Trophoblast cell (in vitro differentiated cells and primary cell): ENCODE measurements around the gene UBE2I.

ENCODE experiments used
- DNase-seq, 2 donors: peaks; one replicate each; pipeline ENCODE4 v3.0.0-alpha.2; 2016
- H2AFZ ChIP-seq: 2 replicates; pipeline ENCODE4 v1.6.1; 2013; ENCODE audit warnings: low read length, moderate library complexity, mild to moderate bottlenecking; ENCODE audit not compliant: insufficient read depth, poor library complexity
- H2AK5ac ChIP-seq: 2 replicates; pipeline ENCODE4 v1.6.1; 2013; ENCODE audit warnings: mild to moderate bottlenecking, low read length
- H2BK120ac ChIP-seq: 2 replicates; pipeline ENCODE4 v1.6.1; 2013; ENCODE audit warnings: low read length, mild to moderate bottlenecking, moderate library complexity; ENCODE audit not compliant: insufficient read depth, poor library complexity
- H2BK12ac ChIP-seq: 2 replicates; pipeline ENCODE4 v1.6.1; 2013; ENCODE audit warnings: mild to moderate bottlenecking, low read length, moderate library complexity
- H2BK5ac ChIP-seq: 2 replicates; pipeline ENCODE4 v1.6.1; 2013; ENCODE audit warnings: low read length, low read depth, moderate library complexity, mild to moderate bottlenecking; ENCODE audit not compliant: poor library complexity
- H3K14ac ChIP-seq: 2 replicates; pipeline ENCODE4 v1.6.1; 2013; ENCODE audit warnings: mild to moderate bottlenecking, low read length
- H3K18ac ChIP-seq: 2 replicates; pipeline ENCODE4 v1.6.1; 2013; ENCODE audit warnings: mild to moderate bottlenecking, low read length
- H3K23ac ChIP-seq: 2 replicates; pipeline ENCODE4 v1.6.1; 2013; ENCODE audit warnings: low read length
- H3K27ac ChIP-seq: 2 replicates; pipeline ENCODE4 v1.5.1; 2013; ENCODE audit warnings: low read depth, mild to moderate bottlenecking, inconsistent platforms, low read length, moderate library complexity
- H3K27me3 ChIP-seq: 2 replicates; pipeline ENCODE4 v1.6.1; 2013; ENCODE audit warnings: inconsistent platforms, mild to moderate bottlenecking, low read length, moderate library complexity; ENCODE audit not compliant: insufficient read depth
- H3K36me3 ChIP-seq, 2 experiments: 1 replicate in 1 of 2; 2 replicates in 1 of 2; pipeline ENCODE4 v1.6.1; 2013; ENCODE audit warnings: low read length in 2 of 2, mild to moderate bottlenecking in 2 of 2, moderate library complexity in 1 of 2; ENCODE audit not compliant: insufficient read depth in 2 of 2, control insufficient read depth in 1 of 2
- H3K4ac ChIP-seq: 2 replicates; pipeline ENCODE4 v1.6.1; 2013; ENCODE audit warnings: low read depth, mild to moderate bottlenecking, low read length, moderate library complexity
- H3K4me1 ChIP-seq, 2 experiments: 1 replicate in 1 of 2; 2 replicates in 1 of 2; pipeline ENCODE4 v1.6.1; 2013; ENCODE audit warnings: low read length in 2 of 2, mild to moderate bottlenecking in 2 of 2, moderate library complexity in 1 of 2; ENCODE audit not compliant: insufficient read depth in 2 of 2, control insufficient read depth in 1 of 2
- H3K4me2 ChIP-seq: 2 replicates; pipeline ENCODE4 v1.6.1; 2013; ENCODE audit warnings: inconsistent platforms, mild to moderate bottlenecking, low read length, moderate library complexity
- H3K4me3 ChIP-seq: 2 replicates; pipeline ENCODE4 v1.5.1; 2013; ENCODE audit warnings: mild to moderate bottlenecking, low read depth, low read length, inconsistent platforms
- H3K79me1 ChIP-seq: one replicate; pipeline ENCODE4 v1.6.1; 2013; ENCODE audit warnings: low read length
- H3K79me2 ChIP-seq: 2 replicates; pipeline ENCODE4 v1.6.1; 2013; ENCODE audit warnings: low read length, mild to moderate bottlenecking; ENCODE audit not compliant: control insufficient read depth, insufficient read depth, poor library complexity
- H3K9ac ChIP-seq: 2 replicates; pipeline ENCODE4 v1.6.1; 2013; ENCODE audit warnings: mild to moderate bottlenecking, low read length
- H3K9me3 ChIP-seq: 2 replicates; pipeline ENCODE4 v1.6.1; 2013; ENCODE audit warnings: low read depth, mild to moderate bottlenecking, control low read depth, inconsistent platforms, low read length; ENCODE audit not compliant: insufficient read depth
- H4K12ac ChIP-seq: 2 replicates; pipeline ENCODE4 v1.6.1; 2013; ENCODE audit warnings: low read depth, mild to moderate bottlenecking, low read length, moderate library complexity
- H4K8ac ChIP-seq: 2 replicates; pipeline ENCODE4 v1.6.1; 2013; ENCODE audit warnings: low read depth, mild to moderate bottlenecking, low read length, moderate library complexity
- H4K91ac ChIP-seq: one replicate; pipeline ENCODE4 v1.6.1; 2013; ENCODE audit warnings: low read depth, mild to moderate bottlenecking, low read length, moderate library complexity
- WGBS: extraction: QIAGEN DNeasy Blood & Tissue Kit; methylation state at CpG from one replicate; pipeline ENCODE4 v1.1.7; 2013; ENCODE audit warnings: missing lambda C conversion rate; ENCODE audit not compliant: insufficient read length, insufficient coverage; ENCODE audit errors: extremely low coverage; 5-methylcytosine and 5-hydroxymethylcytosine counted together

UBE2I gene

GRCh38 chr16:1281517-1281916 is 27.9 kb upstream of the UBE2I start:
- Histone ChIP-seq H3K27me3 (no peaks in the 10 kb centered on the region), H3K9me3 (peaks cover 2% of the 10 kb centered on the region), H3K27ac (no peak overlapping the region), H3K79me1 (no peaks in the 10 kb centered on the region), H2BK5ac (no peak overlapping the region), H2BK120ac (no peak overlapping the region), H3K4me2 (no peak overlapping the region), H4K91ac (no peak overlapping the region), H3K18ac (no peak overlapping the region), H3K9ac (no peak overlapping the region), H2AK5ac (no peak overlapping the region), H3K36me3 (no peaks in the 10 kb centered on the region), H3K79me2 (no peaks in the 10 kb centered on the region), H3K4me3 (no peak overlapping the region), H3K4ac (no peak overlapping the region), H3K4me1 (no peaks in the 10 kb centered on the region), H4K12ac (no peak overlapping the region), H3K14ac (no peak overlapping the region), H2BK12ac (no peak overlapping the region), H4K8ac (no peak overlapping the region), H3K23ac (no peak overlapping the region), H2AFZ (no peak overlapping the region)
- WGBS, result no CpG with 5 or more reads among the region's 16 CpGs
- DNase-seq, result no peak

DNA sequence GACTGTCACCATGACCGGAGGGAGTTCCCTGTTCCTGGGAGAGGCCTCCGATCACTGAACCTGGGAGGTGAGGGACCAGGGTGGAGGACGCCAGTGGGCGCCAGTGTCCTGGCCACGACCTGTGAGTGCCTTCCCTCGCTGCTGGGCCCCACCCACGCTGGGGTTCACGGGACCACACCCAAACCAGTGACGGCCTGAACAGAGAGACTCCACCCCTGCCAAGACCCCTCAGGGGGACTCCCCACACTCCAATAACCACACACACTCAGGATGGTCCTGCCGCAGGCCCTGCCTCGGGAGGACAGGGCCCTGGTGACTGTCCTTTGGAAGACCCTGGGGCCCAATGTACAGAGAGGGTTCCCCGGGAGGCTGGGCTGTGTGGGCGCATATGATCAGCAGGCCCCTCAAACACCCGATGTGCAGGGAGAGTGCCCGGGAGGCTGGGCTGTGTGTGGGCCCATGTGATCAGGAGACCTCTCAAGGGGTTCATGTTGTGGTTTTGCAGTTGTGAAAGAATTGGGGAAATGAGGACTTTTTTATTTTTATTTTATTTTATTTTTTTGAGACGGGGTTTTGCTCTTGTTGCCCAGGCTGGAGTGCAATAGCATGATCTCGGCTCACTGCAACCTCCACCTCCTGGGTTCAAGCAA is 27.0 kb upstream of the UBE2I start:
- Histone ChIP-seq H3K79me1 (no peaks in the 10 kb centered on the region), H2BK12ac (no peak overlapping the region), H3K9me3 (peaks cover 2% of the 10 kb centered on the region), H3K14ac (no peak overlapping the region), H3K9ac (no peak overlapping the region), H3K36me3 (no peaks in the 10 kb centered on the region), H4K12ac (no peak overlapping the region), H3K23ac (no peak overlapping the region), H2AK5ac (no peak overlapping the region), H4K8ac (no peak overlapping the region), H3K4me2 (no peak overlapping the region), H3K79me2 (no peaks in the 10 kb centered on the region), H2BK5ac (no peak overlapping the region), H3K4ac (no peak overlapping the region), H3K4me1 (no peaks in the 10 kb centered on the region), H3K4me3 (no peak overlapping the region), H3K27ac (no peak overlapping the region), H4K91ac (no peak overlapping the region), H3K18ac (no peak overlapping the region), H2BK120ac (no peak overlapping the region), H2AFZ (no peak overlapping the region), H3K27me3 (no peaks in the 10 kb centered on the region)
- no peak for DNase-seq
- WGBS, result no CpG with 5 or more reads among the region's 17 CpGs

GRCh38 chr16:1283296-1283695 is 26.1 kb upstream of the UBE2I start:
- H3K23ac ChIP-seq, result no peak overlapping the region
- no peak overlapping the region for H4K91ac ChIP-seq
- peaks cover 6 to 8% of the 10 kb centered on the region in 2 experiments for H3K4me1 ChIP-seq
- no peak overlapping the region for H3K4me2 ChIP-seq
- H3K79me2 ChIP-seq, result no peaks in the 10 kb centered on the region
- no peak overlapping the region for H2BK120ac ChIP-seq
- no peak overlapping the region for H3K14ac ChIP-seq
- H2BK5ac ChIP-seq, result no peak overlapping the region
- H4K8ac ChIP-seq, result no peak overlapping the region
- H3K9ac ChIP-seq, result no peak overlapping the region
- DNase-seq, result no peak
- no peak overlapping the region for H4K12ac ChIP-seq
- no peak overlapping the region for H3K27ac ChIP-seq
- H3K36me3 ChIP-seq, result no peaks in the 10 kb centered on the region
- no peak overlapping the region for H2AK5ac ChIP-seq
- no peak overlapping the region for H2BK12ac ChIP-seq
- H3K4me3 ChIP-seq, result no peak overlapping the region
- peaks cover 5% of the 10 kb centered on the region for H3K9me3 ChIP-seq
- no CpG with 5 or more reads among the region's 17 CpGs for WGBS
- no peaks in the 10 kb centered on the region for H3K27me3 ChIP-seq
- H3K4ac ChIP-seq, result no peak overlapping the region
- no peak overlapping the region for H3K18ac ChIP-seq
- no peak overlapping the region for H2AFZ ChIP-seq
- H3K79me1 ChIP-seq, result no peaks in the 10 kb centered on the region

DNA sequence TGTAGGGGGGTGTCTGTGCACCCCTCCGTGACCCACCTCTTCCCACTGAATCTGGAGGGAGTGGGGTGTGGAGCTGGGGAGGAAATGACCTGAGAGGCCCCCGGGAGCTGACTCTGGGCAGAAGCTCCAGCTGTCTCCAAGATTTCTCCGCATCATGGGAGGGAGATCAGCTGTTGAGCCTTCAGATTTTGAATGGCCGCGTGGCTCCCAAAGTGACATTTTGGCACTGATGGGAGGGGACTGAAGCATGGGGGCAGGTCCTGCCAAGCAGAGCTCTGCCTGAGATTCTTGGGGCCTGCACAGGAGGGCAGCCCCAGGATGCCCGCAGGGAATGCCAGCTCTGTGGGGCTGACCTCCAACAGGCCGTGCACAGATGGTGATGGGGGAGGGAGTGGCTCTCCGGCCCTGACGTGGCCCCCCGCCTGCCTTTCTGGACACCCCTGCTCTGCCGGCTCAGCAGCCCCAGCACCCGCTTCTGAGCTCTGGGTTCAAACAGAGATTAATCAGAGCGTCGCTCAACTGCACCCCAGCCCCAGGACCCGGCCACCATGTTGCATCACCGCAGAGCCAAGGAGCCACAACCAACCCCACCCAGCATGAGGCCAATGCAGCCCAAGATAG is 25.3 kb upstream of the UBE2I start:
- Histone ChIP-seq H3K4me1 (peaks cover 9 to 15% of the 10 kb centered on the region in 2 experiments), H3K14ac (no peak overlapping the region), H3K79me1 (no peaks in the 10 kb centered on the region), H2BK5ac (no peak overlapping the region), H3K9me3 (peaks cover 4% of the 10 kb centered on the region), H3K18ac (no peak overlapping the region), H4K12ac (no peak overlapping the region), H3K27ac (no peak overlapping the region), H4K91ac (no peak overlapping the region), H4K8ac (no peak overlapping the region), H2AK5ac (no peak overlapping the region), H3K27me3 (no peaks in the 10 kb centered on the region), H3K4ac (no peak overlapping the region), H3K36me3 (no peaks in the 10 kb centered on the region), H3K9ac (no peak overlapping the region), H3K79me2 (no peaks in the 10 kb centered on the region), H2AFZ (no peak overlapping the region), H2BK12ac (no peak overlapping the region), H2BK120ac (no peak overlapping the region), H3K23ac (no peak overlapping the region), H3K4me2 (no peak overlapping the region), H3K4me3 (no peak overlapping the region)
- no CpG with 5 or more reads among the region's 16 CpGs for WGBS
- DNase-seq, result no peak
